ENCODE measurements around the gene CFD. TPM values are rescaled to one million over a fixed set of nuclear protein-coding genes. Genes with fewer than 3 reads are reported as not detected.

Gene CFD
- polyA plus RNA-seq, 1 donor (not counting 4 experiments of a cell fraction or from before 2014, with no cell fraction given): 0.47 TPM

DNA sequence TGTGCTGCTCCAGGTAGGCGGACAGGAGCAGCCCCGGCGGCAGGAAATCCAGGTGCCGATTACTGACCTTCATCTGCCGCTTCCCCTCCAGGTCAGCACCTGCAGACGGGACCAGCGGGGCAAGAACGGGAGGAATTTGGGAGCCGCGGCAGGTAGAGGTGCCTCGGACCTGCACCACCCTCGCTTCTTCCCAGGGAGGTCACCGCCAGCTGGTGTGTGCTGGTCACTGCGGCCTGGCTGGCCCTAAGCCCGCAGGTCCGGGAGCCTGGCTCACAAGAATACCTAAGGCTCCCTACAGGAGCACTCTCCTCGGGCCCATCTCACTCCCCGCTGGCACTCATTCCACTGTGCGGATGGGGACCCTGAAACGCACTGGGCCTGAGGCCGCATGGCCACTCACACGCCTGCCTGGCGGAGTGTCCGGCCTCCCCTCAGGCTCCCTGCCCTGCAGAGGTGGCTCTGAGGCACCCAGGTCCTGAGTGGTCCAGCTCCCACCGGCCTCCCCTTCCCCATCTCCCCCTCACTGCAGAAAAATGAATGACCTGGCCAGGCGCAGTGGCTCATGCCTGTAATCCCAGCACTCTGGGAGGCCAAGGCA is 38.1 kb downstream of the CFD start:
- H2AFZ ChIP-seq (ENCODE audit: control insufficient read depth, low read length): no peak overlapping the region
- peaks cover 5 to 17% of the 10 kb centered on the region in 2 experiments for H3K36me3 ChIP-seq (ENCODE audit: control insufficient read depth in 2 of 2, extremely low read depth in 1 of 2, insufficient read depth in 2 of 2, low read length in 2 of 2)
- DNase-seq (ENCODE audit: low read depth, low spot score) (no peak), FAIRE-seq (no peak)
- H3K4me3 ChIP-seq (ENCODE audit: control insufficient read depth in 2 of 3, extremely low read depth in 1 of 3, insufficient read depth in 2 of 3, low read depth in 1 of 3, low read length in 3 of 3): no peak overlapping the region
- no peaks in the 10 kb centered on the region for H3K9me3 ChIP-seq (ENCODE audit: control insufficient read depth, low read depth, low read length)
- dilution Hi-C loops (cut with MboI; ENCODE audit: extremely low pct_ligation_motif_present, low sequenced_read_pairs): no loop called here
- no peak for TF ChIP-seq EZH2 (IDR thresholded peaks at IDR 0.05; ENCODE audit: low read length)
- TF ChIP-seq, protein P1, sequence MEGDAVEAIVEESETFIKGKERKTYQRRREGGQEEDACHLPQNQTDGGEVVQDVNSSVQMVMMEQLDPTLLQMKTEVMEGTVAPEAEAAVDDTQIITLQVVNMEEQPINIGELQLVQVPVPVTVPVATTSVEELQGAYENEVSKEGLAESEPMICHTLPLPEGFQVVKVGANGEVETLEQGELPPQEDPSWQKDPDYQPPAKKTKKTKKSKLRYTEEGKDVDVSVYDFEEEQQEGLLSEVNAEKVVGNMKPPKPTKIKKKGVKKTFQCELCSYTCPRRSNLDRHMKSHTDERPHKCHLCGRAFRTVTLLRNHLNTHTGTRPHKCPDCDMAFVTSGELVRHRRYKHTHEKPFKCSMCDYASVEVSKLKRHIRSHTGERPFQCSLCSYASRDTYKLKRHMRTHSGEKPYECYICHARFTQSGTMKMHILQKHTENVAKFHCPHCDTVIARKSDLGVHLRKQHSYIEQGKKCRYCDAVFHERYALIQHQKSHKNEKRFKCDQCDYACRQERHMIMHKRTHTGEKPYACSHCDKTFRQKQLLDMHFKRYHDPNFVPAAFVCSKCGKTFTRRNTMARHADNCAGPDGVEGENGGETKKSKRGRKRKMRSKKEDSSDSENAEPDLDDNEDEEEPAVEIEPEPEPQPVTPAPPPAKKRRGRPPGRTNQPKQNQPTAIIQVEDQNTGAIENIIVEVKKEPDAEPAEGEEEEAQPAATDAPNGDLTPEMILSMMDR (optimal IDR thresholded peaks at IDR 0.05 in 1 of 3, IDR thresholded peaks at IDR 0.05 in 1 of 3, conservative IDR thresholded peaks at IDR 0.05 in 1 of 3; ENCODE audit: extremely low read depth in 1 of 3, insufficient read depth in 2 of 3, low read length in 3 of 3): peak in 1 of 3 experiments; percentile 11
- no peaks in the 10 kb centered on the region for H3K79me2 ChIP-seq (ENCODE audit: control insufficient read depth, insufficient read depth, low read length)
- H3K9me1 ChIP-seq (ENCODE audit: control insufficient read depth, extremely low read depth, insufficient read depth, low read length): no peaks in the 10 kb centered on the region
- no peak overlapping the region for H3K9ac ChIP-seq (ENCODE audit: control insufficient read depth, extremely low read depth, insufficient read depth, low read length)
- H3K27ac ChIP-seq (ENCODE audit: control insufficient read depth, insufficient read depth, low read length): no peak overlapping the region
- H3K27me3 ChIP-seq (ENCODE audit: control insufficient read depth, extremely low read depth, insufficient read depth, low read length): no peaks in the 10 kb centered on the region
- no peaks in the 10 kb centered on the region for H4K20me1 ChIP-seq (ENCODE audit: control insufficient read depth, extremely low read depth, insufficient read depth, low read length)
- no peak overlapping the region for H3K4me2 ChIP-seq (ENCODE audit: control insufficient read depth, extremely low read depth, insufficient read depth, low read depth, low read length)
- no peaks in the 10 kb centered on the region for H3K4me1 ChIP-seq (ENCODE audit: control insufficient read depth, extremely low read depth, insufficient read depth, low read length)

DNA sequence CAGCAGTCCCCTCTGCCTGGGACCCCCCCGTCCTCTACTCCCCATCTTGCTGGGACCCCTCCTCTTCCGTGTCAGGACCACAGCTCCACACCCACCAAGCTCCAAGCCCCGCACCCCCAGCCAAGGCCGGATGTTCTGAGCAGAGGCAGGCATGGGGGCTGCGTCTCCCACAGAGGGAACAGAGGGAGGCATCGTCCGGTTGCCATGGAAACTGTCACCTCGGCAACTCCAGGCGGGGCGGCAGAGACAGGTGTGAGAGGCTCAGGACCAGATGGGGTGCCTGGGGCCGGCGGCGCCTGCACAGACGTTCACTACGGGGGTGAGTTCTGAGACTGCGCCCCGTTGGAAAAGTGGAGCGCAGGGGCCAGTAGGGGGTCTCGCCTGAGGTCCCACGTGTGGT is 39.2 kb downstream of the CFD start:
- TF ChIP-seq, protein P1 (optimal IDR thresholded peaks at IDR 0.05 in 1 of 3, IDR thresholded peaks at IDR 0.05 in 1 of 3, conservative IDR thresholded peaks at IDR 0.05 in 1 of 3; ENCODE audit: extremely low read depth in 1 of 3, insufficient read depth in 2 of 3, low read length in 3 of 3): no peak
- TF ChIP-seq EZH2 (IDR thresholded peaks at IDR 0.05; ENCODE audit: low read length): no peak
- peaks cover 5 to 17% of the 10 kb centered on the region in 2 experiments for H3K36me3 ChIP-seq (ENCODE audit: control insufficient read depth in 2 of 2, extremely low read depth in 1 of 2, insufficient read depth in 2 of 2, low read length in 2 of 2)
- H3K9me1 ChIP-seq (ENCODE audit: control insufficient read depth, extremely low read depth, insufficient read depth, low read length): no peaks in the 10 kb centered on the region
- H3K4me2 ChIP-seq (ENCODE audit: control insufficient read depth, extremely low read depth, insufficient read depth, low read depth, low read length): no peak overlapping the region
- H3K9ac ChIP-seq (ENCODE audit: control insufficient read depth, extremely low read depth, insufficient read depth, low read length): no peak overlapping the region
- FAIRE-seq: no peak
- no peaks in the 10 kb centered on the region for H3K4me1 ChIP-seq (ENCODE audit: control insufficient read depth, extremely low read depth, insufficient read depth, low read length)
- H4K20me1 ChIP-seq (ENCODE audit: control insufficient read depth, extremely low read depth, insufficient read depth, low read length): no peaks in the 10 kb centered on the region
- DNase-seq (ENCODE audit: low read depth, low spot score): no peak
- dilution Hi-C loops (cut with MboI; ENCODE audit: extremely low pct_ligation_motif_present, low sequenced_read_pairs): no loop called here
- peaks cover 5% of the 10 kb centered on the region for H3K79me2 ChIP-seq (ENCODE audit: control insufficient read depth, insufficient read depth, low read length)
- no peak overlapping the region for H3K4me3 ChIP-seq (ENCODE audit: control insufficient read depth in 2 of 3, extremely low read depth in 1 of 3, insufficient read depth in 2 of 3, low read depth in 1 of 3, low read length in 3 of 3)
- H2AFZ ChIP-seq (ENCODE audit: control insufficient read depth, low read length): no peak overlapping the region
- no peaks in the 10 kb centered on the region for H3K27me3 ChIP-seq (ENCODE audit: control insufficient read depth, extremely low read depth, insufficient read depth, low read length)
- H3K27ac ChIP-seq (ENCODE audit: control insufficient read depth, insufficient read depth, low read length): no peak overlapping the region
- no peaks in the 10 kb centered on the region for H3K9me3 ChIP-seq (ENCODE audit: control insufficient read depth, low read depth, low read length)
